ENCODE measurements around the gene ITM2A.

DNA sequence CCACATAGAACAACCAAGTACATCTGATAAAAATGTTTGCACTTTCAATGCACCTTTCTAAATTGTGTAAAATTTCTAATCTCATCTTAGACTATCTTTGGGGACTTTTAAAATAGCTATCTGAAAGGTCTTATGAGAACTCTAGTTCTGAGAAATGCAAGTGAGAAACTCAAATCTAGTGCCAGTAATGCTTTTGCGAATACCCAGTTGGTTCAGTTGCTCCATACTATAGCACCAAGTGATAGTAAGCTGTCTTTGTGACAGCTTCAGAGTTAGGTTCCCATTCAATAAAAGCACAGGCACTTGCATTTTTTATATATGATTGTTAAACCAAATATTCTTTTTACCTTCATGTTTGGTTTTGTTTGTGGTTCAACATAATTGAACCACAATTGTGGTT, 4.5 kb upstream of the ITM2A start:
- TF ChIP-seq, protein P1, sequence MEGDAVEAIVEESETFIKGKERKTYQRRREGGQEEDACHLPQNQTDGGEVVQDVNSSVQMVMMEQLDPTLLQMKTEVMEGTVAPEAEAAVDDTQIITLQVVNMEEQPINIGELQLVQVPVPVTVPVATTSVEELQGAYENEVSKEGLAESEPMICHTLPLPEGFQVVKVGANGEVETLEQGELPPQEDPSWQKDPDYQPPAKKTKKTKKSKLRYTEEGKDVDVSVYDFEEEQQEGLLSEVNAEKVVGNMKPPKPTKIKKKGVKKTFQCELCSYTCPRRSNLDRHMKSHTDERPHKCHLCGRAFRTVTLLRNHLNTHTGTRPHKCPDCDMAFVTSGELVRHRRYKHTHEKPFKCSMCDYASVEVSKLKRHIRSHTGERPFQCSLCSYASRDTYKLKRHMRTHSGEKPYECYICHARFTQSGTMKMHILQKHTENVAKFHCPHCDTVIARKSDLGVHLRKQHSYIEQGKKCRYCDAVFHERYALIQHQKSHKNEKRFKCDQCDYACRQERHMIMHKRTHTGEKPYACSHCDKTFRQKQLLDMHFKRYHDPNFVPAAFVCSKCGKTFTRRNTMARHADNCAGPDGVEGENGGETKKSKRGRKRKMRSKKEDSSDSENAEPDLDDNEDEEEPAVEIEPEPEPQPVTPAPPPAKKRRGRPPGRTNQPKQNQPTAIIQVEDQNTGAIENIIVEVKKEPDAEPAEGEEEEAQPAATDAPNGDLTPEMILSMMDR (IDR thresholded peaks at IDR 0.05) = no peak
- no peak for TF ChIP-seq ZFX (IDR thresholded peaks at IDR 0.05; ENCODE audit: borderline replicate concordance)

Data from 22Rv1 (cell line).